CD8-positive, alpha-beta memory T cell (primary cell): Measurements from ENCODE around the gene SPOCK1. TPM values are rescaled to one million over a fixed set of nuclear protein-coding genes. Genes with fewer than 3 reads are reported as not detected.

Experiments
- CTCF ChIA-PET: fragments of 350-600 bp; sonication (Branson Sonifier 250); formaldehyde crosslinking; loops from one replicate; lab custom pipeline; 2021; ENCODE audit warnings: antibody characterized with exemption; lab: Charles Lee
- POLR2A ChIA-PET: fragments of 350-600 bp; sonication (Branson Sonifier 250); formaldehyde crosslinking; loops from one replicate; lab custom pipeline; 2021; ENCODE audit warnings: antibody characterized with exemption; lab: Charles Lee
- DNase-seq, 5 donors: peaks; one replicate each; pipeline versions ENCODE4 v3.0.0 to v3.0.0-alpha.2; 2020 to 2022; ENCODE audit warnings: mixed read lengths in 1 of 5
- H3K27ac ChIP-seq: one replicate; pipeline ENCODE4 v1.7.0; 2013; ENCODE audit warnings: low read depth, mild to moderate bottlenecking, low read length, moderate library complexity
- H3K27me3 ChIP-seq: 2 replicates; pipeline ENCODE4 v1.7.0; 2013; ENCODE audit warnings: low read length, mild to moderate bottlenecking; ENCODE audit not compliant: insufficient read depth, poor library complexity, severe bottlenecking
- H3K36me3 ChIP-seq: 2 replicates; pipeline ENCODE4 v1.7.0; 2013; ENCODE audit warnings: mild to moderate bottlenecking, low read length, moderate library complexity; ENCODE audit not compliant: insufficient read depth
- H3K4me1 ChIP-seq: 2 replicates; pipeline ENCODE4 v1.7.0; 2013; ENCODE audit warnings: mild to moderate bottlenecking, low read length, moderate library complexity; ENCODE audit not compliant: insufficient read depth
- H3K4me3 ChIP-seq: 2 replicates; pipeline ENCODE4 v1.7.0; 2013; ENCODE audit warnings: mild to moderate bottlenecking, low read length
- H3K9me3 ChIP-seq: 2 replicates; pipeline ENCODE4 v1.7.0; 2013; ENCODE audit warnings: mild to moderate bottlenecking, low read length
- H3K27ac Mint-ChIP-seq, 8 donors: one replicate each; pipeline ENCODE4 v1.8.0; 2020 to 2021; ENCODE audit warnings: mixed read lengths in 8 of 8, mild to moderate bottlenecking in 6 of 8, inconsistent platforms in 3 of 8, moderate library complexity in 3 of 8
- H3K27me3 Mint-ChIP-seq, 2 donors: one replicate each; pipeline ENCODE4 v1.8.0; 2020 to 2021; ENCODE audit warnings: mixed read lengths in 2 of 2, mild to moderate bottlenecking in 1 of 2, moderate library complexity in 1 of 2
- H3K36me3 Mint-ChIP-seq, 3 donors: one replicate each; pipeline ENCODE4 v1.8.0; 2020 to 2021; ENCODE audit warnings: mixed read lengths in 3 of 3, inconsistent platforms in 1 of 3, mild to moderate bottlenecking in 1 of 3
- H3K4me1 Mint-ChIP-seq, 3 donors: one replicate each; pipeline ENCODE4 v1.8.0; 2020 to 2021; ENCODE audit warnings: mixed read lengths in 3 of 3, inconsistent platforms in 1 of 3, mild to moderate bottlenecking in 1 of 3
- H3K4me3 Mint-ChIP-seq, 7 donors: one replicate each; pipeline ENCODE4 v1.8.0; 2020 to 2021; ENCODE audit warnings: mixed read lengths in 7 of 7, mild to moderate bottlenecking in 6 of 7, moderate library complexity in 4 of 7, inconsistent platforms in 2 of 7
- H3K9me3 Mint-ChIP-seq, 5 donors: one replicate each; pipeline ENCODE4 v1.8.0; 2020 to 2022; ENCODE audit warnings: mixed read lengths in 5 of 5, mild to moderate bottlenecking in 3 of 5, moderate library complexity in 2 of 5, inconsistent platforms in 1 of 5
- polyA plus RNA-seq: library from polyadenylated mRNA; unstranded; fragments of 300-500 nt; fragmentation: Illumina TruSeq; gene quantifications from one replicate; pipeline ENCODE4 v1.2.3, GENCODE V29; 2021
- total RNA-seq, 2 experiments: library from RNA; stranded (reverse); gene quantifications; one replicate each; pipeline ENCODE4 v1.2.3, GENCODE V29; 2021

Gene SPOCK1
- total and polyA plus RNA-seq, 3 experiments from 2014 or later = not detected

- Histone ChIP-seq H3K27ac (no peak overlapping the region), H3K4me1 (no peaks in the 10 kb centered on the region), H3K9me3 (no peaks in the 10 kb centered on the region), H3K27me3 (no peaks in the 10 kb centered on the region), H3K36me3 (no peaks in the 10 kb centered on the region), H3K4me3 (no peak overlapping the region)
- no peak for DNase-seq
- CTCF ChIA-PET = no interaction called here
- peaks cover 0 to 1% (median 0%) of the 10 kb centered on the region in 3 donors for H3K36me3 Mint-ChIP-seq
- H3K4me1 Mint-ChIP-seq = no peaks in the 10 kb centered on the region
- no peak overlapping the region for H3K4me3 Mint-ChIP-seq
- POLR2A ChIA-PET = no interaction called here
- no peak overlapping the region for H3K27ac Mint-ChIP-seq
- H3K9me3 Mint-ChIP-seq = peaks cover 0 to 7% (median 5%) of the 10 kb centered on the region in 5 donors
- peaks cover 0 to 13% of the 10 kb centered on the region in 2 donors for H3K27me3 Mint-ChIP-seq
These were observed 244.7 kb downstream of the SPOCK1 start for GRCh38 chr5:137254119-137255090.

DNA sequence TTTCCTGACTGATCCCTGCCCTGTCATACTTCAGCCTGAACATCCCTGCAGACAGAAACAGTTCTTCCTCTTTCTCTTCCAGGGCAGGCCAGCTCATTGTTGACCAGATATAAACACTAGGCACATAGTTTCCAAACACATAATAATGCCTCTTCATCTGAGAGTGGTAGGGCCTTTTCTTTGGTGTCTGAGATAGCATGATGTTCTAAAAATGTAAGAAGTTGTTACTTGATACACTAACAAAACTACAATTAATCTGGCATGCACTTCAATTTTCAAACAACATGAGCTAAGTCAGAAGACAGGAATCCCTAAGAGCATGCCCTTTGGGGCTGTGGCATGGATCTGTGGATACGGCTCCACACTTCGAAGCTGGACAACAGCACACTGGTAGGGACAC is 246.6 kb downstream of the SPOCK1 start:
- DNase-seq = no peak
- H3K9me3 ChIP-seq = no peaks in the 10 kb centered on the region
- H3K36me3 ChIP-seq = no peaks in the 10 kb centered on the region
- H3K27me3 ChIP-seq = no peaks in the 10 kb centered on the region
- Mint-ChIP-seq H3K4me1 (no peaks in the 10 kb centered on the region), H3K4me3 (no peak overlapping the region), H3K9me3 (peaks cover 0 to 3% (median 1%) of the 10 kb centered on the region in 5 donors), H3K36me3 (peaks cover 0 to 1% (median 0%) of the 10 kb centered on the region in 3 donors), H3K27me3 (peaks cover 1 to 13% of the 10 kb centered on the region in 2 donors), H3K27ac (no peak overlapping the region)
- H3K4me1 ChIP-seq = no peaks in the 10 kb centered on the region
- H3K4me3 ChIP-seq = no peak overlapping the region
- ChIA-PET POLR2A (no interaction called here), CTCF (no interaction called here)
- no peak overlapping the region for H3K27ac ChIP-seq

DNA sequence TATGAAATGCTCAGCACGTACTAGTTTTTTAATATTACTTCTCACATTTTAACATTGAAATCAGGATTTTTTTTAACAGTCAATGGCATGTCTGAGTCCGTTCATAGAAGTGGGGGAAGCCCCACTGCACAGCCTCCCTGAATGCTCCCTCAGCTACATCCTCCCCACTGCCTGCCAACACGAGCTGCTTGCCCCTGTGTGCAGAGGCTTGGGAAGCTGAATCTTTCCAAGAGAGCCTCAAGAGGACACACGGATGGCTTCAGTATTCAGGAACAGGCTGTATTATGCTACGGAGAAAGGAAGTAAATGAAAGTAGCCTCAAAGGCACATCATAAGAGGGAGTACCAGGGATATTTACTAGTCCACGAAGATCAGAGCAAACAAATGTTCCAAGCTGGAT is 248.7 kb downstream of the SPOCK1 start:
- POLR2A ChIA-PET = no interaction called here
- peaks cover 0 to 3% (median 0%) of the 10 kb centered on the region in 5 donors for H3K9me3 Mint-ChIP-seq
- CTCF ChIA-PET = no interaction called here

DNA sequence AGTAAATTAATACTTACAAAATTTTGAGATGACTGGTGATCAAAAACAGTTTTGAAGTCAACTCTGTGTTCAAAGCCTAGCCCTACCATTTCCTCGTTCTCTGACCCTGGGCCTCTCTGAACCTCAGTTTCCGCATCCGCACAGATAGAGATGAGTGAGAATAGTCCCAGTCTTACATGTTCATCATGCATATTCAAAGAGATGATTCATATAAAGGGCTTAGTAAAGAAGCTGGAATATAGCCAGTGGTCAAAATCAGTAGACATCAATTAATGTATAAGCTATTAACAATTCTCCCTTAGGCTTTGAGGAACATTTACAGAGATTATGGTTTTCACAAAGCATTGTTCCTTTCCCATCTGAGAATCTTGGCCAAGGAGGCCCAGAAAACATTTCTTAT is 250.6 kb downstream of the SPOCK1 start:
- H3K27me3 ChIP-seq = no peaks in the 10 kb centered on the region
- H3K27me3 Mint-ChIP-seq = peaks cover 4 to 13% of the 10 kb centered on the region in 2 donors
- no peak overlapping the region for H3K4me3 ChIP-seq
- no peaks in the 10 kb centered on the region for H3K36me3 ChIP-seq
- H3K36me3 Mint-ChIP-seq = no peaks in the 10 kb centered on the region
- POLR2A ChIA-PET = no interaction called here
- no peaks in the 10 kb centered on the region for H3K4me1 Mint-ChIP-seq
- H3K27ac ChIP-seq = no peak overlapping the region
- CTCF ChIA-PET = no interaction called here
- H3K9me3 Mint-ChIP-seq = no peaks in the 10 kb centered on the region
- H3K27ac Mint-ChIP-seq = no peak overlapping the region
- no peaks in the 10 kb centered on the region for H3K9me3 ChIP-seq
- H3K4me3 Mint-ChIP-seq = no peak overlapping the region
- DNase-seq = no peak
- no peaks in the 10 kb centered on the region for H3K4me1 ChIP-seq

More for the DNA sequence above, 248.7 kb downstream of the SPOCK1 start:
- Mint-ChIP-seq H3K27ac (no peak overlapping the region), H3K27me3 (peaks cover 1 to 13% of the 10 kb centered on the region in 2 donors), H3K36me3 (peaks cover 0 to under 1% (median 0%) of the 10 kb centered on the region in 3 donors), H3K4me1 (no peaks in the 10 kb centered on the region), H3K4me3 (no peak overlapping the region)
- no peaks in the 10 kb centered on the region for H3K27me3 ChIP-seq
- H3K9me3 ChIP-seq = no peaks in the 10 kb centered on the region
- no peak overlapping the region for H3K4me3 ChIP-seq
- no peak for DNase-seq
- H3K27ac ChIP-seq = no peak overlapping the region
- H3K4me1 ChIP-seq = no peaks in the 10 kb centered on the region
- H3K36me3 ChIP-seq = no peaks in the 10 kb centered on the region

DNA sequence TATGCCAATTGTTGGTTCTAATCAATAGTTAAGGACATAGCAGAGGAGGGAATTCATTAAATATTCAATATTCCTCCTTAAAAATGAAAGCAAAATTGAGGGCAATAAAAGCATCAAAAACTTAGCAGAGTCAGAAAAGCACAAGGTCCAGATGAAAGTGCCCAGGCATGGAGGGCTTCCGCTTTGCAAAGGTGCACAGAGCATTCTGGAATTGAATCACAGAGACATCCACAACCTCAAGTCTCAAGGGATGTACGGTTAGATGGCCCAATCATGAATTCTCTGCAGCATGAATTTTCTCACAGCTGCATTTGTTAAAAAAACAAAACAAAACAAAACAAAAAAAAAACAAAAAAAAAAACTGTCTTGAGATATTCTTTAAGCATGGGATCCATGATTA is 253.7 kb downstream of the SPOCK1 start:
- H3K4me1 ChIP-seq = no peaks in the 10 kb centered on the region
- H3K27ac Mint-ChIP-seq = no peak overlapping the region
- DNase-seq = no peak
- H3K9me3 Mint-ChIP-seq = no peaks in the 10 kb centered on the region
- H3K36me3 ChIP-seq = no peaks in the 10 kb centered on the region
- H3K27me3 Mint-ChIP-seq = peaks cover under 1 to 4% of the 10 kb centered on the region in 2 donors
- ChIA-PET CTCF (no interaction called here), POLR2A (no interaction called here)
- no peaks in the 10 kb centered on the region for H3K27me3 ChIP-seq
- no peaks in the 10 kb centered on the region for H3K9me3 ChIP-seq
- no peak overlapping the region for H3K4me3 ChIP-seq
- H3K27ac ChIP-seq = no peak overlapping the region
- H3K4me1 Mint-ChIP-seq = no peaks in the 10 kb centered on the region
- no peak overlapping the region for H3K4me3 Mint-ChIP-seq
- H3K36me3 Mint-ChIP-seq = no peaks in the 10 kb centered on the region

DNA sequence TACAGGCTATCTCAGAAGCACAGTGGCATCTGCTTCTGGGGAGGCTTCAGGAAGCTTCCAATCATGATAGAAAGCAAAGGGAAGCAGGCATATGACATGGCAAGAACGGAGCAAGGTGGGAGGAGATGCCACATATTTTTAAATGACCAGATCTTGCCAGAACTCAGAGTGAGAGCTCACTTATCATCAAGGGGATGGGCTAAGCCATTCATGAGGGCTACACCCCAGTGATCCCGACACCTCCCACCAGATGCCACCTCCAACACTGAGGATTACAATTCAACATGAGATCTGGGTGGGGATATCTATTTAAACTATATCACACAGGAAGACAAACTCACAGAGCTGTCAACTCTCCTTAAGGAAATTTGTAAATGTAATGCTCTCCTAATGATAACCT is 258.8 kb downstream of the SPOCK1 start:
- H3K9me3 ChIP-seq = no peaks in the 10 kb centered on the region
- Mint-ChIP-seq H3K27me3 (peaks cover 10% of the 10 kb centered on the region in 2 donors), H3K4me3 (no peak overlapping the region), H3K36me3 (no peaks in the 10 kb centered on the region), H3K9me3 (peaks cover 0 to 3% (median 0%) of the 10 kb centered on the region in 5 donors), H3K27ac (no peak overlapping the region), H3K4me1 (no peaks in the 10 kb centered on the region)
- H3K36me3 ChIP-seq = no peaks in the 10 kb centered on the region
- DNase-seq = no peak
- no peak overlapping the region for H3K4me3 ChIP-seq
- H3K27me3 ChIP-seq = no peaks in the 10 kb centered on the region
- no peaks in the 10 kb centered on the region for H3K4me1 ChIP-seq
- CTCF ChIA-PET = no interaction called here
- POLR2A ChIA-PET = no interaction called here
- no peak overlapping the region for H3K27ac ChIP-seq

- no peak overlapping the region for H3K4me3 ChIP-seq
- no peaks in the 10 kb centered on the region for H3K4me1 ChIP-seq
- H3K27me3 ChIP-seq = no peaks in the 10 kb centered on the region
- Mint-ChIP-seq H3K4me1 (no peaks in the 10 kb centered on the region), H3K4me3 (no peak overlapping the region), H3K27ac (no peak overlapping the region), H3K9me3 (peaks cover 0 to 3% (median 0%) of the 10 kb centered on the region in 5 donors), H3K36me3 (no peaks in the 10 kb centered on the region), H3K27me3 (peaks cover 13 to 18% of the 10 kb centered on the region in 2 donors)
- DNase-seq = no peak
- ChIA-PET POLR2A (no interaction called here), CTCF (no interaction called here)
- H3K36me3 ChIP-seq = no peaks in the 10 kb centered on the region
- H3K27ac ChIP-seq = no peak overlapping the region
- no peaks in the 10 kb centered on the region for H3K9me3 ChIP-seq
These were observed 262.1 kb downstream of the SPOCK1 start for GRCh38 chr5:137236849-137237507.

GRCh38 chr5:137236252-137236651 is 262.9 kb downstream of the SPOCK1 start:
- no peak for DNase-seq
- H3K27ac Mint-ChIP-seq = no peak overlapping the region
- ChIA-PET CTCF (no interaction called here), POLR2A (no interaction called here)
- Histone ChIP-seq H3K27me3 (no peaks in the 10 kb centered on the region), H3K9me3 (no peaks in the 10 kb centered on the region), H3K4me3 (no peak overlapping the region), H3K4me1 (no peaks in the 10 kb centered on the region), H3K27ac (no peak overlapping the region), H3K36me3 (no peaks in the 10 kb centered on the region)
- H3K4me1 Mint-ChIP-seq = no peaks in the 10 kb centered on the region
- peaks cover 13 to 18% of the 10 kb centered on the region in 2 donors for H3K27me3 Mint-ChIP-seq
- no peaks in the 10 kb centered on the region for H3K36me3 Mint-ChIP-seq
- no peak overlapping the region for H3K4me3 Mint-ChIP-seq
- peaks cover 0 to 3% (median 0%) of the 10 kb centered on the region in 5 donors for H3K9me3 Mint-ChIP-seq
